Brain microvascular endothelial cell (primary cell): Measurements from ENCODE around the gene PHF24.

ENCODE experiments used
- DNase-seq: peaks from one replicate; pipeline ENCODE4 v3.0.0-alpha.2; 2020
- H3K27ac ChIP-seq: fragments of 250-450 bp; sonication (Bioruptor Pico); 2 replicates; pipeline ENCODE4 v1.5.1; 2020; ENCODE audit warnings: mild to moderate bottlenecking, moderate library complexity
- H3K27me3 ChIP-seq: fragments of 250-450 bp; sonication (Bioruptor Pico); replicated peaks from 2 replicates; pipeline ENCODE4 v1.5.1; 2020; ENCODE audit warnings: mild to moderate bottlenecking
- H3K36me3 ChIP-seq: fragments of 250-450 bp; sonication (Bioruptor Pico); replicated peaks from 2 replicates; pipeline ENCODE4 v1.5.1; 2020; ENCODE audit warnings: mild to moderate bottlenecking
- H3K4me3 ChIP-seq: 2 replicates; pipeline ENCODE4 v1.5.1; 2011; ENCODE audit warnings: low read depth, mild to moderate bottlenecking, control low read depth, low read length, moderate library complexity
- CTCF ChIP-seq: IDR thresholded peaks from 2 replicates; pipeline ENCODE4 v1.5.1; 2011; ENCODE audit warnings: low read depth, mild to moderate bottlenecking, moderate library complexity, low read length, control low read depth, inconsistent platforms; ENCODE audit errors: missing control alignments
- in situ Hi-C: cut with HindIII; loops from 2 replicates; pipeline ENCODE4 v1.10.0; 2017; ENCODE audit warnings: low sequenced_read_pairs, low pct_ligation_motif_present

Gene PHF24

GRCh38 chr9:34994900-34995669 lies 37.0 kb downstream of the PHF24 start:
- no peak for TF ChIP-seq CTCF
- H3K4me3 ChIP-seq = no peak overlapping the region
- peaks cover 9% of the 10 kb centered on the region for H3K36me3 ChIP-seq
- DNase-seq = no peak
- no peaks in the 10 kb centered on the region for H3K27me3 ChIP-seq
- no peak overlapping the region for H3K27ac ChIP-seq
- in situ Hi-C loops = no loop called here

DNA sequence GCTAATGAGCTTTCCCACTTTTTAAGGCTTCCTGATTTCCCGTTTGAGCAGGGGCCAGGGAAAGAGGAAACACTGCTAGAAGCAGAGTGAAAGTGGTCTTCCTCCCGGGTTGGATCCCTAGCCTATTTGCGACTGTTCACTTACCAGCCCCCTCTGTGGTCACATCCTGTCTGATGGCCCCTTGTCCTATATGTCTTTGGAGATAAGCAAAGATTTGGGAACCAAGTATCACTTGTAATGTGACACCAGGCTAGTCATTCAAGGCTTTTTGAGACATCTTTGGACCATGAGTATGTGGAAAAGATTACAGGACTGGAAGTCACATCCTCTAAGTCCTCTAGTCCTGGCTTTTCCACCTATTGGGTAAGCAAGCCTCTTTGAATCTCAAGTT lies 37.6 kb downstream of the PHF24 start:
- H3K27me3 ChIP-seq = no peaks in the 10 kb centered on the region
- H3K4me3 ChIP-seq = no peak overlapping the region
- peaks cover 9% of the 10 kb centered on the region for H3K36me3 ChIP-seq
- TF ChIP-seq CTCF = no peak
- DNase-seq = no peak
- in situ Hi-C loops = no loop called here
- no peak overlapping the region for H3K27ac ChIP-seq

- no peaks in the 10 kb centered on the region for H3K27me3 ChIP-seq
- H3K4me3 ChIP-seq = no peak overlapping the region
- TF ChIP-seq CTCF = no peak
- H3K27ac ChIP-seq = no peak overlapping the region
- H3K36me3 ChIP-seq = peaks cover 9% of the 10 kb centered on the region
- in situ Hi-C loops = no loop called here
- DNase-seq = no peak
Observed at GRCh38 chr9:34996181-34996904, 38.3 kb downstream of the PHF24 start.

GRCh38 chr9:34996905-34997279 lies 38.8 kb downstream of the PHF24 start:
- no peak overlapping the region for H3K27ac ChIP-seq
- in situ Hi-C loops = no loop called here
- no peak for TF ChIP-seq CTCF
- no peak for DNase-seq
- H3K36me3 ChIP-seq = peaks cover 9% of the 10 kb centered on the region
- no peaks in the 10 kb centered on the region for H3K27me3 ChIP-seq
- H3K4me3 ChIP-seq = no peak overlapping the region

GRCh38 chr9:34997379-34997781 lies 39.3 kb downstream of the PHF24 start:
- H3K27ac ChIP-seq = no peak overlapping the region
- no peaks in the 10 kb centered on the region for H3K27me3 ChIP-seq
- in situ Hi-C loops = no loop called here
- peaks cover 9% of the 10 kb centered on the region for H3K36me3 ChIP-seq
- no peak overlapping the region for H3K4me3 ChIP-seq
- DNase-seq = no peak
- no peak for TF ChIP-seq CTCF
